H7 (cell line): ENCODE data around the gene CAMK2G. TPM values are rescaled to one million over a fixed set of nuclear protein-coding genes. Genes with fewer than 3 reads are reported as not detected.

Experiments
- DNase-seq: peaks from one replicate; pipeline ENCODE4 v3.0.0; 2012
- H3K27me3 ChIP-seq: 2 replicates; pipeline ENCODE4 v1.6.0; 2011; ENCODE audit warnings: mild to moderate bottlenecking, low read length; ENCODE audit not compliant: control insufficient read depth, insufficient read depth
- H3K36me3 ChIP-seq: replicated peaks from 2 replicates; pipeline ENCODE4 v1.5.1; 2011; ENCODE audit warnings: low read length; ENCODE audit not compliant: control insufficient read depth, insufficient read depth
- H3K4me3 ChIP-seq: 2 replicates; pipeline ENCODE4 v1.5.1; 2011; ENCODE audit warnings: low read depth, mild to moderate bottlenecking, control low read depth, low read length, moderate library complexity; ENCODE audit not compliant: insufficient read depth
- total RNA-seq: library from RNA; depleted of rRNA; stranded (reverse); fragments of >200 nt; shearing (Covaris generic); gene quantifications from 2 replicates; pipeline ENCODE4 v1.2.3, GENCODE V29; 2014

Gene CAMK2G
- total RNA-seq, 1 experiment from 2014 or later = 26.6 TPM

DNA sequence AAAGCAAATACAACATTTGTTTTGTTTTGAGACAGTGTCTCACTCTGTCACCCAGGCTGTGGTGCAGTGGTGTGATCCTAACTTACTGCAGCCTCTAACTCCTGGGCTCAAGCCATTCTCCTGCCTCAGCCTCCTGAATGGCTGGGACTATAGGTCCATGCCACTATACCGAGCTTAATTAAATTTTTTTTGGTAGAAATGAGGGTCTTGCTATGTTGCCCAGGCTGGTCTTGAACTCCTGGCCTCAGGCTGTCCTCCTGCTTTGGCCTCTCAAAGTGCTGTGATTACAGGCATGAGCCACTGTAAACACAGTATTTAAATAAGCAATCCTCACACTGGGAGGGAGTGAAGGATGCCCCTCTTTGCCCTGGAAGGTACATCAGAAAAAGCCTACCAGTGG lies 4.0 kb upstream of the CAMK2G start:
- no peaks in the 10 kb centered on the region for H3K36me3 ChIP-seq
- no peaks in the 10 kb centered on the region for H3K27me3 ChIP-seq
- no peak for DNase-seq
- no peak overlapping the region for H3K4me3 ChIP-seq

DNA sequence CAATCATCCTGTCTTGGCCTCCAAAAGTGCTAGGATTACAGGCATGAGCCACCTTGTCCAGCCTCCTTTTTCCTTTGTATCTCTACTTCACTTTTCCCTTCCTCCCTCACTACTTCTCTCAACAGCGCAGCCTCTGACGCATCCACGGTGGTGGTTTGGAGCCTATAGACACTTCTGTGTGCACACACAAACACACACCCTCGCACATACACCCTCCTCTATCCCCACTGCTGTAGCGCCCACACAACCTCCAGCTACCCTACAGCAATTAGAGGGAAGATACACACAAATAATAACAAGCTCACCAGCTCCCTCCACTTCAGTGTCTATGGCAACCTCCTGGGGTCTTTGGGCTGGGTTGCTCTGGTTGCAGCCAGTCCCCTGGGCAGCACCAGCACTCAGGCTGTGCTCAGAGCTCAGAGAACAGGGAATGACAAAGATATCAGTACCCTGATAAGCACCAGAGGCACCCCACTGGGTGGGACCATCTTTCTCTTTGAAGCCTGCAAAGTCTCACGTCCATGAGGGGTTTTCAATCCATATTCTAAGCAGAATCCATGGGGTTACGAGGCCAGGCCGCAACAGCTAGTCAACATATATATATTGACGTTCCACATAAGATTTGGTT lies 3.3 kb upstream of the CAMK2G start:
- DNase-seq = peak; percentile 30
- Histone ChIP-seq H3K4me3 (no peak overlapping the region), H3K27me3 (no peaks in the 10 kb centered on the region), H3K36me3 (no peaks in the 10 kb centered on the region; the same call in 1 of the 2 replicates)

DNA sequence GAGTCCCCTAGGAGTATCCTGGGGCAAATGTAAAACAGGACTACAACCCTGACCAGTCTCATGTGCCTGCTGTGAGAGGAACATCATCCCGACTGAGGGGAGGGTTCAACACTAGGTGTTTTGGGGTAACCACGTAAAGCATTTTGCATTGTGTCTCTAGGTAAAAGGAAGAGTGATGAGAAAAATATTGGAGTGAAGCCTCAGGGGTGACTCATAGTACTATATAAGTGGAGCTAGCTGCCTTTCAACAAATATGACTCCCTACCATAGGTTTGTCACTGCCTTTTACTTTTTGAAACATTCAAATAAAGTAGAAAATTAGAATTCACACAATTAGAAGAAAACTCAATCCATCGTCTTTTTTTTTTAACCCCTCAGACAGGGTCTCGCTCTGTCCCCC lies 2.6 kb upstream of the CAMK2G start:
- H3K27me3 ChIP-seq = no peaks in the 10 kb centered on the region
- H3K36me3 ChIP-seq = peaks cover 2% of the 10 kb centered on the region
- H3K4me3 ChIP-seq = no peak overlapping the region
- peak; percentile 15 for DNase-seq

- no peaks in the 10 kb centered on the region for H3K27me3 ChIP-seq
- DNase-seq = no peak
- peaks cover 5% of the 10 kb centered on the region for H3K36me3 ChIP-seq
- H3K4me3 ChIP-seq = no peak overlapping the region
These were observed 2.2 kb upstream of the CAMK2G start for GRCh38 chr10:73876566-73876965.

- no peaks in the 10 kb centered on the region for H3K27me3 ChIP-seq
- H3K36me3 ChIP-seq = peaks cover 5% of the 10 kb centered on the region
- H3K4me3 ChIP-seq = no peak overlapping the region
- DNase-seq = peak; percentile 41
These were observed 1.8 kb upstream of the CAMK2G start for GRCh38 chr10:73876157-73876556.

DNA sequence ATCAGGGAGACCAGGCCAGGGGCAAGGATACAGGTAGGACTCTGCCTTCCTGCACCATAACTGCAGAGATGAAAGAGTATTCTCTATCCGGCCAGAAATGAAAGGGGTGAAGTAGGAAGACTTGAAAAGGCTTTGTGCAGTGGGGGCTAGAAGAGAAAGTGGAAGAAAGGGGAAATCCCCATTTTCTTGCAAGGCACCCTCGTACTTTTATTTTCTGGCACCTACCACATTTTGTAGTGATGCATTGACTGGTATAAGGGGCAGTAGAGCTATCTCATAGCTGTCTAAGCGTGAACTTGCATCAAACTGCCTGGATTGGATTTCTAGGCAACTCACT lies 752 bp upstream of the CAMK2G start:
- DNase-seq = no peak
- peak overlapping the region; percentile 74 for H3K4me3 ChIP-seq
- H3K36me3 ChIP-seq = peaks cover 10% of the 10 kb centered on the region
- no peaks in the 10 kb centered on the region for H3K27me3 ChIP-seq

DNA sequence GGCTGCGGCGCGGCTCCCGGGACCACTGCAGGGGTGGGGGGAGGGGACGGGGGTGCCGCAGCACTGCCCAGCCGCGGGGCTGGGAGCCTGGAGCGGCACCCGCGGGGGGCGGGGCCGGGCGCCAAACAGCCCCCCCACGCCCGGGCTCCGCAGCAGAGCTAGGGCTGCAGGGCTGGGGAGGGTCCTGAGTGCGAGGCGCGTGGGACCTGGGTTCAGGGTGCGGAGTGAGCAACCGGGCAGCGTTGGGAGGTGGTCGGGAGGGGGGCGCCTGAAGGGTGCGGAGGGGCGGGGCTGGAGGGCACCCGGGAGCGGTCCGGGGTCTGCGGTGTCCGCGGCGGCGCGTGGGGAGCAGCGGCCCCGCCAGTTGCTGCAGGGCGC lies 528 bp downstream of the CAMK2G start:
- peak; percentile 91 for DNase-seq
- Histone ChIP-seq H3K4me3 (peak overlapping the region; percentile 77), H3K36me3 (peaks cover 11% of the 10 kb centered on the region), H3K27me3 (no peaks in the 10 kb centered on the region)

DNA sequence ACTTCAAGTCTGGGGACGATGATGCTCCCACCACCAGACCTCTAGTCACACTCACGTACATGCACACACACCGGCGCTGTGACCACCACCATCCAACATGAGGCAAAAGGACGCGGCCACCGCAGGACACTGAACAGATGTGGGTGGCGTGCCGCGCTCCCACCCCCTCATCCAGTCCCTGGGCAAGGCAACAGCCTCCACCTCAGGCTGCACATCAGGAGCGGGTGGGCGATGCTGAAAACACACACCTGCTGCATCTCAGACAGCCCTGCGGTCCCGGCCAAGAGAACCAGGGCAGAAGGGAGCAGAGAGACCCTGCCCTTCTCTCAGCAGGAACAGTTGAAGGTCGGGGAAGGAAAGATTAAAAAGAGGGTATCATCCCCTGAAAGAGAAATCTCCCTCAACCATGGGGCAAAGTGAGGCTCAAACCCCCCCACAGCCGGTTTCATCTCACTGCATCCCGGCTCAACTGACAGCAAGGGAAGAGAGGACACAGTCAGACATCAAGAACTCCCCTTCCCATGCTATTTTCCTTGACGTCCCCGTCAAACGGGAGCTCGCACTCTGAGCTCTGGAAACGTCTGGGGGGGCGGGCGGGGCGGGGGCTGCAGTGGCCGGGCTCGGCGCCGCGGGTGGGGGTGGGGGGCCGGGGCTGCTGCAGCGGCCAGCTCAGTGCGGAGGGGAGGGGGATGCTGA lies 1.1 kb downstream of the CAMK2G start:
- Histone ChIP-seq H3K36me3 (peaks cover 11% of the 10 kb centered on the region), H3K27me3 (no peaks in the 10 kb centered on the region), H3K4me3 (peak overlapping the region; percentile 77)
- DNase-seq = no peak

- no peak for DNase-seq
- peaks cover 15% of the 10 kb centered on the region for H3K36me3 ChIP-seq
- H3K4me3 ChIP-seq = no peak overlapping the region
- H3K27me3 ChIP-seq = no peaks in the 10 kb centered on the region
These were observed 2.1 kb downstream of the CAMK2G start for GRCh38 chr10:73872190-73872710.

- Histone ChIP-seq H3K36me3 (peaks cover 15% of the 10 kb centered on the region), H3K4me3 (no peak overlapping the region), H3K27me3 (no peaks in the 10 kb centered on the region)
- DNase-seq = no peak
These were observed 2.8 kb downstream of the CAMK2G start for GRCh38 chr10:73871295-73872189.

GRCh38 chr10:73868655-73869195 lies 5.6 kb downstream of the CAMK2G start:
- Histone ChIP-seq H3K27me3 (no peaks in the 10 kb centered on the region), H3K4me3 (no peak overlapping the region), H3K36me3 (peaks cover 15% of the 10 kb centered on the region)
- DNase-seq = no peak

- no peak for DNase-seq
- no peaks in the 10 kb centered on the region for H3K27me3 ChIP-seq
- H3K36me3 ChIP-seq = peaks cover 17% of the 10 kb centered on the region
- no peak overlapping the region for H3K4me3 ChIP-seq
These were observed 6.3 kb downstream of the CAMK2G start for GRCh38 chr10:73867871-73868631.

GRCh38 chr10:73867126-73867807 lies 7.1 kb downstream of the CAMK2G start:
- peaks cover 16% of the 10 kb centered on the region for H3K36me3 ChIP-seq
- peak; percentile 75 for DNase-seq
- no peak overlapping the region for H3K4me3 ChIP-seq
- H3K27me3 ChIP-seq = no peaks in the 10 kb centered on the region
